ENCODE data around the gene ANKRD42. TPM values are rescaled to one million over a fixed set of nuclear protein-coding genes. Genes with fewer than 3 reads are reported as not detected.
"Not testable (repeated sequence)": the region's sequence is repeated elsewhere in the genome, so short reads cannot be mapped to it uniquely, and the experiment has no call there.

Gene ANKRD42
- total RNA-seq, 1 donor from 2014 or later = 11.5 TPM

- Histone ChIP-seq H3K36me3 (ENCODE audit: control insufficient read depth, insufficient read depth, low read length) (no peaks in the 10 kb centered on the region), H3K27me3 (ENCODE audit: control insufficient read depth, insufficient read depth, low read length) (no peaks in the 10 kb centered on the region), H3K4me3 (ENCODE audit: low read depth, low read length) (no peak overlapping the region)
- TF ChIP-seq CTCF (IDR thresholded peaks at IDR 0.05; ENCODE audit: insufficient read depth, low read length, poor library complexity, severe bottlenecking) = no peak
- DNase-seq (ENCODE audit: low read depth) = no peak
Observed at GRCh38 chr11:83206221-83206620, 12.7 kb downstream of the ANKRD42 start.

GRCh38 chr11:83206771-83207382, 13.4 kb downstream of the ANKRD42 start:
- not testable (repeated sequence) for H3K4me3 ChIP-seq (ENCODE audit: low read depth, low read length); H3K36me3 ChIP-seq (ENCODE audit: control insufficient read depth, insufficient read depth, low read length); DNase-seq (ENCODE audit: low read depth); H3K27me3 ChIP-seq (ENCODE audit: control insufficient read depth, insufficient read depth, low read length)

- no peaks in the 10 kb centered on the region for H3K36me3 ChIP-seq (ENCODE audit: control insufficient read depth, insufficient read depth, low read length)
- TF ChIP-seq CTCF (IDR thresholded peaks at IDR 0.05; ENCODE audit: insufficient read depth, low read length, poor library complexity, severe bottlenecking) = no peak
- DNase-seq (ENCODE audit: low read depth) = no peak
- H3K27me3 ChIP-seq (ENCODE audit: control insufficient read depth, insufficient read depth, low read length) = no peaks in the 10 kb centered on the region
- H3K4me3 ChIP-seq (ENCODE audit: low read depth, low read length) = no peak overlapping the region
Observed at GRCh38 chr11:83219095-83219494, 25.6 kb downstream of the ANKRD42 start.

- Histone ChIP-seq H3K27me3 (ENCODE audit: control insufficient read depth, insufficient read depth, low read length) (no peaks in the 10 kb centered on the region), H3K4me3 (ENCODE audit: low read depth, low read length) (no peak overlapping the region), H3K36me3 (ENCODE audit: control insufficient read depth, insufficient read depth, low read length) (no peaks in the 10 kb centered on the region)
- no peak for TF ChIP-seq CTCF (IDR thresholded peaks at IDR 0.05; ENCODE audit: insufficient read depth, low read length, poor library complexity, severe bottlenecking)
- no peak for DNase-seq (ENCODE audit: low read depth)
Observed at GRCh38 chr11:83220260-83220659, 26.7 kb downstream of the ANKRD42 start.

GRCh38 chr11:83221694-83222093, 28.2 kb downstream of the ANKRD42 start:
- DNase-seq (ENCODE audit: low read depth) = no peak
- no peak for TF ChIP-seq CTCF (IDR thresholded peaks at IDR 0.05; ENCODE audit: insufficient read depth, low read length, poor library complexity, severe bottlenecking)
- Histone ChIP-seq H3K4me3 (ENCODE audit: low read depth, low read length) (no peak overlapping the region), H3K36me3 (ENCODE audit: control insufficient read depth, insufficient read depth, low read length) (no peaks in the 10 kb centered on the region), H3K27me3 (ENCODE audit: control insufficient read depth, insufficient read depth, low read length) (no peaks in the 10 kb centered on the region)

GRCh38 chr11:83222499-83222898, 29.0 kb downstream of the ANKRD42 start:
- no peak for DNase-seq (ENCODE audit: low read depth)
- no peak overlapping the region for H3K4me3 ChIP-seq (ENCODE audit: low read depth, low read length)
- no peaks in the 10 kb centered on the region for H3K36me3 ChIP-seq (ENCODE audit: control insufficient read depth, insufficient read depth, low read length)
- no peaks in the 10 kb centered on the region for H3K27me3 ChIP-seq (ENCODE audit: control insufficient read depth, insufficient read depth, low read length)
- TF ChIP-seq CTCF (IDR thresholded peaks at IDR 0.05; ENCODE audit: insufficient read depth, low read length, poor library complexity, severe bottlenecking) = no peak

All from kidney epithelial cell (primary cell).